Inflammatory macrophage treated with lipopolysaccharide for 1 hour (primary cell): Measurements from ENCODE around the gene CUTA.

Experiments used
- DNase-seq, 2 donors: peaks; one replicate each; pipeline ENCODE4 v3.0.0-alpha.2; 2020 to 2022

Gene CUTA

DNA sequence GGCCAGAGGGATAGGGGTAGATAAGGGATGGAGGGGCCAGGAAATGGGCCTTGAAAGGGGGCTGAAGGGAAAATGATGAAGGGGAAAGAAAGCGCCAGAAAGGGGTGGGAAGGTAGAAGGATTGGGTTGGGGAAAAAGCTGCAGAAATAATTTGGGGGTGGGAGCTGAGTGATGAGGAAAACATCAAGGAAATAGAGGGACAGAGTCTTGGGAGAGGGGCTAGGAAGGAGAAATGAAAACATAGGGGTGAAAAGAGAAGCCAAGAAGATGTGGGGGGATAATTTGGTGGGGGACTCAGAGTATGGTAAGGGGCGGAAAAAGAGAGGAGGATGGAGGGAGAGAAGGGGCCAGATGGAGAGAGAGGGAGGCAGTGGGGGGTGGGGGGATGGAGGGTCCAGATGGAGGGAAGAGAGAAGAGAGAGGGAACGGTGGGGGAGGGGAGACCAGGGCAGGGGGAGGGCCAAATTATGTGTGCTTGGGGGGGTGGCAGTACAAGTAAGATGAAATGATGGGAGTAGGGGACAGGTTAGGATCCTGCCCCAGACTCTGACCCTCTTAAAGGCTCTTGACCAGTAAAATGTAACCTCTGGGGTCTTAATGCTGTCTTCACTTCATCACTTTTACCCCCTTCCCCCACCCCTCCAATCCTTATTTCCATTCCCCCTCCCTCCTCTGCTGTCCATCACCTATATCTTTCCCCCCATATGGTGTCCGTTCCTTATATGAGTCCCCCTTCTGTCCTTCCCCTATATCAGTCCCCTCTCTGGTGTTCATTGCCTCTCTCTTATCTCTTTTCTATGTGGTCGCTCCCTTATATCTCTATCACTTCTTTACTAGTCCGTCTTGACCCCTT, 2.8 kb upstream of the CUTA start:
- DNase-seq, result no peak

GRCh38 chr6:33419580-33420490, 1.9 kb upstream of the CUTA start, which contains the start of gene SYNGAP1:
TSS of gene SYNGAP1 (plus strand) at chr6:33420065. CDS start at chr6:33420265, 200 bp downstream.
- no peak for DNase-seq

GRCh38 chr6:33418690-33419291, 884 bp upstream of the CUTA start:
- peak; percentile 28 to 72 for DNase-seq

DNA sequence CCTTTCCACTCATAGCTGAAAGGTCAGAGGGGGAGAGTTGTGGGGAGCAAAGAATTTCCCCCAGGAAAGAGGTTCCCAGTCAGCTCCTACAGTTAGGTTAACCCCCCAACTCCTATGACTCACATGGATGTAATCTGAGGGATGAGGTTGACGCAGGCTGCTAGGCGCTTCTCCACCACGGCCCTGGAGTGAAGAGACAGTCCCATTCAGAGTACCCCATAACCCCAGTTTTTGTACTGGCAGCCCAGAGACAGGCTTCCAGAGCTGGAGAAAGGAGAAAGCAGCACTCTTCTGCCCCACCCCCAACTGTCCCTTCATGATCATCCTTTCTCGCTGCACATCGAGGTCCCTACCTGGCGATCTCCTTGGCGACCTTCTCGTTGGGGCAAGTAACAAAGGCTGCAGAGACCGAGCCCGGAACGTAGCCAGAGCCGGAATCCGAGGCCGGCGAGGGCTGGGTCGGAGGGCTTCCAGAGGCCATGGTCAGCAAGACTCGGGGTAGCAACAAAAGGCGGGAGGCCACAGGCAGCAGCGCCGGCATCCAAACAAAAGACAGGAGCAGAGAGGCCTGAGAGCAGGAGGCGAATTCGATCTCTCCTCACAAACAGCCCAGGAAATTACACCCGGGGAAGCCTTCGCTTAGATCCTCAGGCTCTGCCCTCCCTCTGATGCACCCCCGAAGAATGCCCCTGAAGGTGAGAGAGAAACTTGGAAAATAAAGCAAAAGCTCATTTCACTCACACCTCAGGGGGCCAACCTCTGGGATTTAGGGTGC, 592 bp downstream of the CUTA start:
- peak; percentile 58 to 66 for DNase-seq

- no peak for DNase-seq
Measured at GRCh38 chr6:33416386-33417127, 1.4 kb downstream of the CUTA start.

- no peak for DNase-seq
Measured at GRCh38 chr6:33415831-33416230, 2.1 kb downstream of the CUTA start.

DNA sequence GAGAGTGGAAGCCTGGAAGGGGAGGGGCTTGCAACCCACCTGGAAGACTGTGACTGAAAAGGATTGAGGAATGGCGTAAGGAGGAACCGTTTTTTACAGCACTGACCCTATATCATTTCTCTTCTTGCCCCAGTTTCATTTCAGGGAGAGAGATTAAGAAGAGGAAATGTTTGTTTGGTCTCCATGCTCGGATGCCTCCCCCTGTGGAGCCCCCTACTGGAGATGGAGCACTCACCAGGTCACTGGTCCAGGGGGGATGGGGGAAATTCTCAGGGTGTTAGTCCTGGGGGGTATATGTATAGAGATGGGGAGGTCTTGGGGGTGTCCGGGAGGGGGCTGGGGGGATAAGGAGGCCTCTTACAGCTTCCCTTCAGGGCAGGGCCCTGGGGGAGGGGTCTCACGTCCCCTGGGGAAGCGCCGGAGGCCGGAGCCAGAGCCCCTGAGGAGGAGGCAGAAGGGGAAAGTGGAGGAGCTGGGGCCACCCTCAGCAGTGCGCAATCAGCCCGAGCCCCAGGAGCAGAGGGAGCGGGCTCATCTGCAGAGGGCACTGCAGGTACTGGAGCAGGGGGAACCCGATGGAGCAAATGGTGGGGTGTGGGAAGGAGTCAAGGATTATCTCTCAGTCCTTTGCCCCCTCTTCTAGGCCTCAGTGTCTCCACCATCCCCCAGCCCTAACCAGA, 3.2 kb downstream of the CUTA start:
- no peak for DNase-seq

GRCh38 chr6:33413241-33414120, 4.4 kb downstream of the CUTA start:
- DNase-seq, result no peak

DNA sequence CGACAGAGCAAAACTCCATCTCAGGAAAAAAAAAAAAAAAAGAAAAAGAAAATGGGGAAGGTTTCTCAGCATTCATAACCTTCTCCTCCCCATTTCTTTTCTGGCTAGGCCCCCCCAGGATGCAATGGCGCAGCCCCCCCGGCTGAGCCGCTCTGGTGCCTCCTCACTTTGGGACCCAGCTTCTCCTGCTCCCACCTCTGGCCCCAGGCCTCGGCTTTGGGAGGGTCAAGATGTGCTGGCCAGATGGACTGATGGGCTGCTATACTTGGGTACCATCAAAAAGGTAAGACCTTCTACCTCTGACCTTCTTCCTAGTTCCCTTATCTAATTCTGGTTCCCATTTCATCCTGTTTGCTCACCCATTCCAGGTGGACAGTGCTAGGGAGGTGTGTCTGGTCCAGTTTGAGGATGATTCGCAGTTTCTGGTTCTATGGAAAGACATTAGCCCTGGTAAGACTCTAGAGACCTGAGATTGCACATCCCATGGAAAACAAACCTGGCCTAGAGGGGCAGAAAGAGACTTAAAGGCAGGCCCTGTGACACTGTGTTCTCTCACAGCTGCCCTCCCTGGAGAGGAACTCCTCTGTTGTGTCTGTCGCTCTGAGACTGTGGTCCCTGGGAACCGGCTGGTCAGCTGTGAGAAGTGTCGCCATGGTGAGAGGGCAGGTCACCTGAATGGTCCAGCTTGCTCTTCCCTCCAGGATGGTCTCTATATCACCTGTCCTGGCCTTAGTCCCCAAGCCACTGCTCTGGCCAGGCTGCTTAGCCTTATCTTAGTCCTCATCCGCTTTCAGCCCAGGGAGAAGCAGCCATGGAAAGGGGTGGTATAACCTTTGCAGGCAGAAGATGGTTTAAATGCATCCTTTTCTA, 5.5 kb downstream of the CUTA start:
- no peak for DNase-seq

DNA sequence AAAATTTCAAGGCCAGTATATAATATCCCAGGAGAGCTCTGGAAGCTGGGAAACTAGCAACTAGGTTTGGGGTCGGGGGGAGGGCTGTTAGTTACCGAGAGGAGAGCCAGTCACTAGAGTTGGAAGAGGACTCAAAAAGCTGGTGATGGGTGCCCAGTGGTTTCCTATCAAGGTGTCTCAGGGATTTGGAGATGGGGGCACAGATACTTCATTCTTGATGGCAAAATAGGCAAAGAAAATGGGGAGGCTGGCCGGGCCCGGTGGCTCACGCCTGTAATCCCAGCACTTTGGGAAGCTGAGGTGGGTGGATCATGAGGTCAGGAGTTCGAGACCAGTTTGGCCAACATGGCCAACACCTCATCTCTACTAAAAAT, 6.3 kb downstream of the CUTA start:
- no peak for DNase-seq

DNA sequence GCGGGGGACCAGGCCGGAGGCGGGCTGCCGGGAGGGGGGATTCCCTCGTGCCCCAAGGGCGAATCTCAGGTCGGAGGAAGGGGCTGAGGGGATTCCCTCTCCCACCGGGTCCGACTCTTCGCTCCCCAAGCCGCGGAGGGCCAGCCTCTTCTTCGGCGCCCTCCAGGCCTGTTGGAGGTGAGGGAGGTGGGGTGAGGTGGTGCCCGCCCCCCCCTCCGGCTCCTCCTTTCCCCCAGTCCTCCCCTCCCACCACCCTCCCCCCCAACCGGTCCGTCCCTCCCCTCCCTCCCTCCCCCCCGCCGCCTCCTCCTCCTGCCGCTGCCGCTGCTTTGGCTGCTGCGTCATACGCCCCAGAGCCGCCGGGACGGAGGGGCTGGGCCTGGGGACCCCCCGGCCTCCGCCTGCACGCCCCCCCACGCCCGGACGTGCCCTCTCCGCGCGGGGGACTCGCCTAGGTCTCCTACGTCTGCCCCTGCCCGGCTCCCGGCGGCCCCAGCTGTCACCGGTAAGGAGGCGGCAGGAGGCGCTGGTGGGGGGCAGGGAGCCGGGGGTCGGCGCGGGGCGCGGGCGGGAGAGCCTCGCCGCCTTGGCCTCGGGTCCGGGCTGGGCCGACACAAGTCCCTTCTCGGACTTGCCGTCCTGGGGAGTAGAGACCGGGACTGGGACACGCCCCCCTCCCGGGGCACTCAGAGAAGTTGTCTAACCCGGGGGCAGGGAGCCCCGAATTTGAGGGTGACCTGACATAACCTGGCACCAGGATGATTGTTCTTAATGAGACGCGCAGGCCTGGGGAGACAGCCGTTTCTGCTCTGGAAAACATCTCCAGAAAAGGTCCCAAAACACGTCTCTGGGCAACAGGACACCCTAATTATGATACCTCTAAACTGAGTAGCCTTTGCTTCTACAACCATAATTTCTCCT, 6.9 kb downstream of the CUTA start, which contains the start of gene PHF1:
PHF1 (plus strand) TSS at position 304 of the 921 bp plus-strand sequence. CDS start 1,250 bp downstream, outside the sequence.
- no peak for DNase-seq

GRCh38 chr6:33410050-33410710, 7.7 kb downstream of the CUTA start:
- DNase-seq, result peak; percentile 95 to 97

DNA sequence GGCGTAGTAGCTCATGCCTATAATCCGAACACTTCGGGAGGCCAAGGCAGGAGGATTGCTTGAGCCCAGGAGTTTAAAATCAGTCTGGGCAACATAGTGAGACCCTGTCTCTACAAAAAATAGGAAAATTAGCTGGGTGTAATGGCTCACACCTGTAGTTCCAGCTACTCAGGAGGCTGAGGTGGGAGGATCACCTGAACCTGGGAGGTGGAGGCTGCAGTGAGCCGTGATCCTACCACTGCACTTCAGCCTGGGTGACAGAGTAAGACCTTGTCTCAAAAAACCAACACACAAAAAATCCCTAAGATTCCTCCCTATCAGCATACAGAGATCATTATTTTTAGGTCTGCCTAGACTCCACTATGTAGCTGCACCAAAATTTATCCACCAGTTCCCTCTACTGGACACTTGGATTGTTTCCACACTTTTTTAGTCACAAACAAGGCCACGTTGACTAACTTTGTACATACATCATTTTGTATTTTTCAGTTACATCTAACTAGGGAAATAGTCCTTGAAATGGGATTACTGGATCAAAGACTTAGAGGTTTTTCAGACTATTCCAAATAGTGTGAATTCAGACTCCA, 10.7 kb downstream of the CUTA start:
- DNase-seq, result peak; percentile 40 to 57

DNA sequence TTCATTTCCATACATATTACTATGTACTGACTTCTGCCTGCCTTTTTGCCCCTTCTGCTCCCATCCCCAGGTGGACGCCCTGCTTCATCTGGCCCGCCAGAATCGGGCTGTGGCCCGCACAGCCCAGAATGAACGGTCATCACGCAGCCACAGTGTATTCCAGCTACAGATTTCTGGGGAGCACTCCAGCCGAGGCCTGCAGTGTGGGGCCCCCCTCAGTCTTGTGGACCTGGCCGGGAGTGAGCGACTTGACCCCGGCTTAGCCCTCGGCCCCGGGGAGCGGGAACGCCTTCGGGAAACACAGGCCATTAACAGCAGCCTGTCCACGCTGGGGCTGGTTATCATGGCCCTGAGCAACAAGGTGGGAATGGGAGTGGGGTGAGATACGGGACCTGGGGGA, 11.8 kb downstream of the CUTA start:
- no peak for DNase-seq

DNA sequence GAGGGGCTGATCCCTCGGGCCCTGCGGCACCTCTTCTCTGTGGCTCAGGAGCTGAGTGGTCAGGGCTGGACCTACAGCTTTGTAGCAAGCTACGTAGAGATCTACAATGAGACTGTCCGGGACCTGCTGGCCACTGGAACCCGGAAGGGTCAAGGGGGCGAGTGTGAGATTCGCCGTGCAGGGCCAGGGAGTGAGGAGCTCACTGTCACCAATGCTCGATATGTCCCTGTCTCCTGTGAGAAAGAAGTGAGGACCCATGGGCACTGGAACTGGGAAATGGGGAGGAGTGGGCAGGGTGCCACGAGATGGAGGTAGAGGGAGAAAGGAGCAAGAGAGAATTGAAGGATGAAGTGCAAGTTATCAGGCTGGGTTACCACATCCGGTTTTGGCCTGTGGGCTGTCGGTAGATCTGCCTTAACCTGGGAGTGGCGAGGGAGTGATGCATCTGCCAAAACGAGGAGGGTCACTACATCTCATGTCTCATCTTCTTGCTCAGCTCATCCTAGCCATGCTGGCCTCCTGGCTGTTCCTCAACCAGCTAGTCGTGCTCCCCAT, 12.4 kb downstream of the CUTA start:
- no peak for DNase-seq

GRCh38 chr6:33404884-33405283, 13.0 kb downstream of the CUTA start:
- no peak for DNase-seq
